Kidney epithelial cell (primary cell): ENCODE measurements around the gene NDUFAB1. TPM values are rescaled to one million over a fixed set of nuclear protein-coding genes. Genes with fewer than 3 reads are reported as not detected.
"Not testable (repeated sequence)": the region's sequence is repeated elsewhere in the genome, so short reads cannot be mapped to it uniquely, and the experiment has no call there.

Source experiments
- DNase-seq: peaks from one replicate; pipeline ENCODE4 v3.0.0-alpha.2; 2010; ENCODE audit warnings: low read depth
- H3K27me3 ChIP-seq: 2 replicates; pipeline ENCODE4 v1.6.0; 2011; ENCODE audit warnings: low read length; ENCODE audit not compliant: control insufficient read depth, insufficient read depth
- H3K36me3 ChIP-seq: 2 replicates; pipeline ENCODE4 v1.5.1; 2011; ENCODE audit warnings: low read length; ENCODE audit not compliant: control insufficient read depth, insufficient read depth
- H3K4me3 ChIP-seq: 2 replicates; pipeline ENCODE4 v1.5.1; 2011; ENCODE audit warnings: low read depth, mild to moderate bottlenecking, control low read depth, low read length
- total RNA-seq: library from RNA; depleted of rRNA; stranded (reverse); fragments of >200 nt; gene quantifications from 2 replicates; pipeline ENCODE4 v1.2.3, GENCODE V29; 2015
- TF ChIP-seq, protein P1 (sequence below): IDR thresholded peaks from 2 replicates; pipeline ENCODE4 v1.5.1; 2011; ENCODE audit warnings: mild to moderate bottlenecking, moderate library complexity, low read length, control low read depth, inconsistent platforms; ENCODE audit not compliant: insufficient read depth, poor library complexity, severe bottlenecking

NDUFAB1 gene
- total RNA-seq, 1 donor from 2014 or later, result 132 TPM

DNA sequence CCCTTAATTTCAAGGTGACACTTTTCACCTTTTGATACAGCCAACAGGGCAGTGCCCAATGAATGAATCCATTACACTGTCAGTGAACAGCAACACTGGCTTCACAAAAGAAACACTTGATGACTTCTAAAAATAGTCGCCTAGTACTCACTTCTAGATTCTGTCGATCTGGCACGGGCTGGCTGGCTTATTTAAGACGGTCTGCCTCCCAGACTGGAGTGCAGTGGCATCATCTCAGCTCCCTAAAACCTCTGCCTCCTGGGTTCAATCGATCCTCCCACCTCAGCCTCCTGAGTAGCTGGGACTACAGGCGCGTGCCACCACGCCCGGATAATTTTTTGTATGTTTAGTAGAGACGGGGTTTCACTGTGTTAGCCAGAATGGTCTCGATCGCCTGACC, 1.9 kb downstream of the NDUFAB1 start:
- DNase-seq, result no peak
- TF ChIP-seq, protein P1, sequence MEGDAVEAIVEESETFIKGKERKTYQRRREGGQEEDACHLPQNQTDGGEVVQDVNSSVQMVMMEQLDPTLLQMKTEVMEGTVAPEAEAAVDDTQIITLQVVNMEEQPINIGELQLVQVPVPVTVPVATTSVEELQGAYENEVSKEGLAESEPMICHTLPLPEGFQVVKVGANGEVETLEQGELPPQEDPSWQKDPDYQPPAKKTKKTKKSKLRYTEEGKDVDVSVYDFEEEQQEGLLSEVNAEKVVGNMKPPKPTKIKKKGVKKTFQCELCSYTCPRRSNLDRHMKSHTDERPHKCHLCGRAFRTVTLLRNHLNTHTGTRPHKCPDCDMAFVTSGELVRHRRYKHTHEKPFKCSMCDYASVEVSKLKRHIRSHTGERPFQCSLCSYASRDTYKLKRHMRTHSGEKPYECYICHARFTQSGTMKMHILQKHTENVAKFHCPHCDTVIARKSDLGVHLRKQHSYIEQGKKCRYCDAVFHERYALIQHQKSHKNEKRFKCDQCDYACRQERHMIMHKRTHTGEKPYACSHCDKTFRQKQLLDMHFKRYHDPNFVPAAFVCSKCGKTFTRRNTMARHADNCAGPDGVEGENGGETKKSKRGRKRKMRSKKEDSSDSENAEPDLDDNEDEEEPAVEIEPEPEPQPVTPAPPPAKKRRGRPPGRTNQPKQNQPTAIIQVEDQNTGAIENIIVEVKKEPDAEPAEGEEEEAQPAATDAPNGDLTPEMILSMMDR, result no peak
- no peaks in the 10 kb centered on the region for H3K36me3 ChIP-seq
- H3K4me3 ChIP-seq, result no peak overlapping the region
- no peaks in the 10 kb centered on the region for H3K27me3 ChIP-seq

DNA sequence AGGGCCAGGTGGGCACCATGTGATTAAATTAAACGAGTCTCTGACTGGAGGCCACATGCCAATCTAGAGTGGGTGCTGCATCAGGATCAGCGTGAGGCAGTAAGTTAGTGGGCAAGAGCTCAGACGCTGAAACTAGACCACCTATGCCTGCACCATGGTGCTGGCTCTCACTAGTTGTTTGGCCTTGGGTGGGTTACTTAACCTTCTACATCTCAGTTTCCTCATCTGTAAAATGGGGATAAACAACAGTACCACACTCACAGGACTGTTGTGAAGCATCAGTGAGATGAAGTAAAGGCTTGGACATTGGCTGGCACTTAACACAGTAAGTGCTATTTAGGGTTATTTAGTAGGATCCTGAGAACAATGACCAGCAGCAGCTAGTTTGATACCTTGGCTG, 5.9 kb downstream of the NDUFAB1 start:
- TF ChIP-seq, protein P1, result no peak
- Histone ChIP-seq H3K4me3 (no peak overlapping the region), H3K27me3 (no peaks in the 10 kb centered on the region), H3K36me3 (no peaks in the 10 kb centered on the region)
- no peak for DNase-seq

DNA sequence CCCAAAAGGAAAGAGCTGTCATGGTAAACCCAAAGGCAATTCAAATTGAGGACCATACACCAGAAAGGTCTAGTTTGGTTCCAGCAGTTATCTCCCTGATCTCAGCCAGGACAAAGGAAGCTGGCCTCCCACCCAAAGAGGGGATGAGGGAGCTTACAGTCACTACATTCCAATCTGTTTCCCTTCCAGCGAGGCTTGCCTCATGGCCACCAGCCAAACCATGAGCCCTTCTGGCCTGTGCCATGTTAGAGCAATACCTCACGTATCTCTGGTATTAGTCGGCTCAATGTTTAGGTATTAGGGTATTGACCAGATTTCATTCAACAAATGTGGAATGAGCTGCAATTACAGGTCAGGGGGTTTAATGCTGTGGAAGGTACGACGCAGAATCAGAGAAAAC, 8.4 kb downstream of the NDUFAB1 start:
- no peak for DNase-seq
- Histone ChIP-seq H3K27me3 (no peaks in the 10 kb centered on the region), H3K36me3 (peaks cover 2% of the 10 kb centered on the region), H3K4me3 (no peak overlapping the region)
- TF ChIP-seq, protein P1, result no peak

DNA sequence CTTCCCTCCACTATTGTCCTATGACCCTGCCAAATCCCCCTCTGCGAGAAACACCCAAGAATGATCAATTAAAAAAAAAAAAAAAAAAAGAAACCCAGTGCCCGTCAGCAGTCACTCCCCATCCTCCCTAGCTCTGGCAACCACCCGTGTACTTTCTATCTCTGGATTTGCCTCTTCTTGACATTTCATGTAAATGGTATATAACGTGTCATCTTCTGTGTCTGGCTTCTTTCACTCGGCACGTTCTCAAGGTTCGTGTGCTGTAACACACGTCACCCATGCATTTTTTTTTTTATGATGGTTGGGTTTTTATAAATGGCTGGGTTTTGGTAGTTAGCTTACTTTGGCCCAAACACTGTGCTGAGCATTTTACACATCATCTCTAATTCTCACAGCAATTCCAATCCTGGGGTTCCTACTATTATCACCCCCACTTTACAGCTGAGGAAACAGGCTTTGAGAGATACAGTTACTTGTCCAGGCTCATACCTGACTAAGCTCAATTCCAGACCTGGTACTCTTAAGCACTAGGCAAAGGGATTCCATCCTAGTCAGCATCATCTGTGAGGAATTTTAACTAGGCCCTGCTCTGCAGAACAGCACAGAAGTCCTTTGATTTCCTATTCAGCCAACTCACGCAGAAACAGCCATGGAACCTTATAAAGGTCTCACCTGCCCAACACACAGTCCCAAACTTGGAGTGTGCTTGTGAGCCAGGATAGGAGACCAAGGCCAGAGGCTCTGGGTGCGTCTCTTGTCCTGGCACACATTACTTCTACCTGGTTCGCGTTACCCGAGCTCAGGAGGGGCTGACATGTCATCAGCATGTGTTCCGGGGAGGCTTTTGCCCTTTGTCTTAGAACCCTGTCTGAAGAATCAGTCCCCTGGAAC, 11.7 kb downstream of the NDUFAB1 start:
- H3K36me3 ChIP-seq, result peaks cover 2% of the 10 kb centered on the region

DNA sequence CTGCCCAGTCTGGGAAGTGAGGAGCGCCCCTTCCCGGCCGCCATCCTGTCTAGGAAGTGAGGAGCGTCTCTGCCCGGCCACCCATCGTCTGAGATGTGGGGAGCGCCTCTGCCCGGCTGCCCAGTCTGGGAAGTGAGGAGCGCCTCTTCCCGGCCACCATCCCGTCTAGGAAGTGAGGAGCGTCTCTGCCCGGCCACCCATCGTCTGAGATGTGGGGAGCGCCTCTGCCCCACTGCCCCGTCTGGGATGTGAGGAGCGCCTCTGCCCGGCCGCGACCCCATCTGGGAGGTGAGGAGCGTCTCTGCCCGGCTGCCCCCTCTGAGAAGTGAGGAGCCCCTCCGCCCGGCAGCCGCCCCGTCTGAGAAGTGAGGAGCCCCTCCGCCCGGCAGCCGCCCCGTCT, 12.8 kb downstream of the NDUFAB1 start:
- DNase-seq, result not testable (repeated sequence)

More for the DNA sequence above, 11.7 kb downstream of the NDUFAB1 start:
- TF ChIP-seq, protein P1, result no peak
- no peak for DNase-seq
- no peaks in the 10 kb centered on the region for H3K27me3 ChIP-seq
- H3K4me3 ChIP-seq, result no peak overlapping the region

DNA sequence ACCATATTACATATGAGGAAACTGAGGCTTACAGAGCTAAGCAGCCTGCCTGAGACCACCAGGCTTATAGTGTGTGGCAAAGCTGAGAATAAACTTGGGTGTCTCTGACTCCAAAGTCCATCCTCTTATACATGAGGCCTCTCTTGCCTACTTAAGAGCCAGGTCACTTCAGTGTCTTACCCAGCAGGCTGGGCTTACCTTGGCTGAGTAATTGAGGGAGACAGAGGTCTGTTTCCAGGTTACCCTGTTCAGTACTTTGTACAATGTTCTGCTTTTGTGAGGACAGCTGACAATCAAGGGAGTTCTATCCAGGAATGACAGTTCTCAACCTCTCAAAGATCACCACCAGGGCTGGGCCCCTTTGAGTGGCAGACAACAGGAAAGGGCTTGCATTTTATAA, 14.4 kb downstream of the NDUFAB1 start:
- Histone ChIP-seq H3K36me3 (peaks cover 2% of the 10 kb centered on the region), H3K27me3 (no peaks in the 10 kb centered on the region), H3K4me3 (no peak overlapping the region)
- TF ChIP-seq, protein P1, result no peak
- no peak for DNase-seq

More for the DNA sequence above, 12.8 kb downstream of the NDUFAB1 start:
- H3K27me3 ChIP-seq, H3K4me3 ChIP-seq, H3K36me3 ChIP-seq: not testable (repeated sequence)
